Right lobe of liver (tissue), 6 donors: ENCODE data around the gene RGMB. TPM values are rescaled to one million over a fixed set of nuclear protein-coding genes. Genes with fewer than 3 reads are reported as not detected.
A peak's percentile ranks its signal among the peaks of the same experiment; 100 is the strongest.

Source experiments
- ATAC-seq, 4 donors: fragments of 200-7000 bp; cut with Tn5 transposase; one replicate each; pipeline ENCODE4 v1.9.1; 2020; ENCODE audit warnings: mild to moderate bottlenecking in 4 of 4, moderate library complexity in 4 of 4
- DNase-seq, 3 donors: peaks; one replicate each; pipeline ENCODE4 v3.0.0-alpha.2; 2020
- H3K27ac ChIP-seq, 3 donors: fragments of 200-600 bp; one replicate each; pipeline ENCODE4 v1.8.0; 2022
- H3K27me3 ChIP-seq, 2 donors: fragments of 200-600 bp; one replicate each; pipeline ENCODE4 v1.8.0; 2022
- H3K36me3 ChIP-seq, 4 donors: fragments of 200-600 bp; sonication (generic) in 1 of 4; one replicate each; pipeline versions ENCODE4 v1.5.1 to v1.8.0; 2017 to 2022; ENCODE audit warnings: control low read depth in 1 of 4
- H3K4me1 ChIP-seq, 4 donors: fragments of 200-600 bp; sonication (generic) in 1 of 4; one replicate each; pipeline versions ENCODE4 v1.5.1 to v1.8.0; 2017 to 2022; ENCODE audit warnings: control low read depth in 1 of 4
- H3K4me3 ChIP-seq, 3 donors: fragments of 200-600 bp; one replicate each; pipeline ENCODE4 v1.8.0; 2022
- H3K9me3 ChIP-seq, 4 donors: fragments of 200-600 bp; sonication (generic) in 1 of 4; one replicate each; pipeline versions ENCODE4 v1.5.1 to v1.8.0; 2017 to 2022; ENCODE audit warnings: control low read depth in 1 of 4
- POLR2A ChIP-seq: fragments of 450-650 bp; IDR thresholded peaks from one replicate; pipeline ENCODE4 v1.6.1; 2017; ENCODE audit warnings: antibody characterized with exemption, mild to moderate bottlenecking
- WGBS: methylation state at CpG from one replicate; pipeline ENCODE4 v1.1.6; 2018; ENCODE audit warnings: low coverage, low lambda C conversion rate; ENCODE audit not compliant: insufficient coverage; ENCODE audit errors: missing lambda C conversion rate; 5-methylcytosine and 5-hydroxymethylcytosine counted together
- intact Hi-C, 2 donors: fragments of 100-400 bp; cut with DNase I; formaldehyde crosslinking; loops; one replicate each; pipeline versions ENCODE4 v1.11.2 to v1.14.1; 2022
- total RNA-seq, 6 experiments: library from RNA; depleted of rRNA in 2 of 6; stranded (reverse); fragments of >200 nt in 2 of 6; fragmentation: NEBNext Ultra II Directional in 3 of 6; extraction: Animal tissue kit (Norgen Biotek cat#: 25700) in 3 of 6; gene quantifications; one replicate each; pipeline versions ENCODE4 v1.1.0 to v1.2.4, GENCODE V29; 2016 to 2023
- TF ChIP-seq, protein P1 (sequence below), 4 donors: fragments of 200-600 bp in 3 of 4; fragments of 450-650 bp in 1 of 4; IDR thresholded peaks; one replicate each; pipeline versions ENCODE4 v1.5.1 to v1.8.0; 2016 to 2022; ENCODE audit warnings: antibody characterized with exemption in 4 of 4, mild to moderate bottlenecking in 2 of 4
- donor health status: DM: no; HTN: yes; CAD: no.
- donor health status: DM: no; HTN: no; CAD: no.
- donor health status: DM: no; HTN: no; CAD: no.
- donor health status: DM: no; HTN: yes; CAD: no.
- donor health status: DM: no; HTN: yes; CAD: no.

The RGMB gene
- total RNA-seq, 6 experiments from 2014 or later: 4.5 to 10.5 (median 5.1) TPM

DNA sequence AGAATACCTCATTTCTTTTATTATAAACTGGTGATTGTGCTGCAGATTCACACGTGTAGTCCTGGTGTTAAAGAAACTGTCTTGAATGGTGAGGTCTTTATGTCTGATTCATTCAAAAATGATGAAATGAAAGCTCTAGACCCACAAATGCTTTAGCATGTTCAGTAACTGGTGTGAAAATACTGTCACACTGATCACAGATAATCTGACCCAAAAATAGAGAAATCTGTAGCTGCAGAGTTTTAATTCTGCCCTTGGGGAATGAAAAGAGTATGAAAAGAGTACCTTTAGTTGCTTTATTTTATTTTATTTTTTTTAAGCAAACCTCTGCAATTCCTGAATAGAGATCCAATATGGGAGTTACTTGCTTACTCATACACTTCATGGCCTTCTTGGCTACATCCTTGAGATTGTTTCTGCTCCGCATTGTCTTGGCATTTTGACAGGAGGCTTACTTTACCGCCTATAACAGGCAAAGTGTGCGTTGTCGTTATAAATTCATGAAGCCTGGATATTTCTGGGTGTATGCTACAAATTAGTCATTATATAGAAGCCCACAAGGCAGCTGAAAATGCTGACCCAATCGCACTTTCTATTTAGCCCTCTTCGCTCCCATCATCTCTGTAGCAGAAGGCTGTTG is 2.7 kb downstream of the RGMB start:
- no peaks in the 10 kb centered on the region for H3K9me3 ChIP-seq
- intact Hi-C loops: no loop called here
- ATAC-seq (no peak), DNase-seq (no peak)
- H3K27ac ChIP-seq: no peak overlapping the region
- no peak overlapping the region for H3K4me3 ChIP-seq
- TF ChIP-seq POLR2A: no peak
- TF ChIP-seq, protein P1, sequence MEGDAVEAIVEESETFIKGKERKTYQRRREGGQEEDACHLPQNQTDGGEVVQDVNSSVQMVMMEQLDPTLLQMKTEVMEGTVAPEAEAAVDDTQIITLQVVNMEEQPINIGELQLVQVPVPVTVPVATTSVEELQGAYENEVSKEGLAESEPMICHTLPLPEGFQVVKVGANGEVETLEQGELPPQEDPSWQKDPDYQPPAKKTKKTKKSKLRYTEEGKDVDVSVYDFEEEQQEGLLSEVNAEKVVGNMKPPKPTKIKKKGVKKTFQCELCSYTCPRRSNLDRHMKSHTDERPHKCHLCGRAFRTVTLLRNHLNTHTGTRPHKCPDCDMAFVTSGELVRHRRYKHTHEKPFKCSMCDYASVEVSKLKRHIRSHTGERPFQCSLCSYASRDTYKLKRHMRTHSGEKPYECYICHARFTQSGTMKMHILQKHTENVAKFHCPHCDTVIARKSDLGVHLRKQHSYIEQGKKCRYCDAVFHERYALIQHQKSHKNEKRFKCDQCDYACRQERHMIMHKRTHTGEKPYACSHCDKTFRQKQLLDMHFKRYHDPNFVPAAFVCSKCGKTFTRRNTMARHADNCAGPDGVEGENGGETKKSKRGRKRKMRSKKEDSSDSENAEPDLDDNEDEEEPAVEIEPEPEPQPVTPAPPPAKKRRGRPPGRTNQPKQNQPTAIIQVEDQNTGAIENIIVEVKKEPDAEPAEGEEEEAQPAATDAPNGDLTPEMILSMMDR (IDR thresholded peaks at IDR 0.05): no peak
- 85% methylated on average over 7 of the region's 7 CpGs for WGBS
- peaks cover 0 to 46% (median 2%) of the 10 kb centered on the region in 4 donors for H3K4me1 ChIP-seq
- H3K36me3 ChIP-seq: no peaks in the 10 kb centered on the region
- no peaks in the 10 kb centered on the region for H3K27me3 ChIP-seq

DNA sequence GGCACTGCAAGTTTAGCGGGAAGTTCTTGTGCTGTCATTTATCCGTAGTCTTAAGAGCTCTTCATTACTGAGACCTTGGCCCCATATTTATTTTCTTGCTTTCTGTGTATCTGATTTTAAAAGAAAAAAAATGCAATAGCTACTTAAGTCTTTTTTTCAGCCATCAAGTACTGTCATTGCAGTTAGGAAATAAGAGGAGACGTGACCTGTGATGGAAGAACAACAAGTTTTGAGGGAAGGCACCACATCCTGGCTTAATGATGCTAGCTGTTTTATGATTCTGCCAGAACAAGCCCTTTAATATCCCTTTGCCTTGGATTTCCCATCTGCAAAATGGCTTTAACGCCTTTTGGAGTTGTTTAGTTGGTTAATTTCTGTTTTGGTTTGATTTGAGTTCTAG is 3.8 kb downstream of the RGMB start:
- DNase-seq: no peak
- WGBS: 87% methylated on average over 4 of the region's 4 CpGs
- Histone ChIP-seq H3K36me3 (no peaks in the 10 kb centered on the region), H3K9me3 (no peaks in the 10 kb centered on the region), H3K4me1 (peaks cover 0 to 39% (median 2%) of the 10 kb centered on the region in 4 donors), H3K4me3 (no peak overlapping the region), H3K27me3 (no peaks in the 10 kb centered on the region), H3K27ac (no peak overlapping the region)
- ATAC-seq: no peak
- intact Hi-C loops: no loop called here
- no peak for TF ChIP-seq POLR2A
- TF ChIP-seq, protein P1 (IDR thresholded peaks at IDR 0.05): no peak

DNA sequence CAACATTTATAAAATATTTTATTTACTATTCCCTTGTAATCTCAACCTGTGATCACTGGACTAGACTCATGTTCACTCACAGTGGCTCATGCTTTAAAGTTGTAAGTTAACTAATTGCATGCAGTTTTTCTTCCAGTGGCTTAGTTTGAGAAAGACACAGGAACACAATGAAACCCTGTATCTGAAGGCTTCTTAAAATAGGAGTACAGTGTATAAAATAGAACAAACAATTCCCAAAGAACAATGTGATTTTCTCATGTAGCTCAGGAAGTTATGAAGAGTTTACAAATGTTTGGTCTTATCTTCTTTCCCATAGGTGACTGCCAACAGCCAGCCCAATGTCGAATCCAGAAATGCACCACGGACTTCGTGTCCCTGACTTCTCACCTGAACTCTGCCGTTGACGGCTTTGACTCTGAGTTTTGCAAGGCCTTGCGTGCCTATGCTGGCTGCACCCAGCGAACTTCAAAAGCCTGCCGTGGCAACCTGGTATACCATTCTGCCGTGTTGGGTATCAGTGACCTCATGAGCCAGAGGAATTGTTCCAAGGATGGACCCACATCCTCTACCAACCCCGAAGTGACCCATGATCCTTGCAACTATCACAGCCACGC is 5.9 kb downstream of the RGMB start:
- peak overlapping the region in 1 of 3 donors; percentile 82 for H3K27ac ChIP-seq
- WGBS: no CpG with 5 or more reads among the region's 11 CpGs
- H3K27me3 ChIP-seq: no peaks in the 10 kb centered on the region
- no peaks in the 10 kb centered on the region for H3K9me3 ChIP-seq
- peaks cover 0 to 33% (median 0%) of the 10 kb centered on the region in 4 donors for H3K4me1 ChIP-seq
- TF ChIP-seq POLR2A: peak; percentile 8
- TF ChIP-seq, protein P1 (IDR thresholded peaks at IDR 0.05): no peak
- peak overlapping the region in 1 of 3 donors; percentile 1 for H3K4me3 ChIP-seq
- ATAC-seq (peak; percentile 88 to 95 (median 92)), DNase-seq (peak; percentile 59 to 91 (median 91))
- no peaks in the 10 kb centered on the region for H3K36me3 ChIP-seq
- intact Hi-C loops: no loop called here

DNA sequence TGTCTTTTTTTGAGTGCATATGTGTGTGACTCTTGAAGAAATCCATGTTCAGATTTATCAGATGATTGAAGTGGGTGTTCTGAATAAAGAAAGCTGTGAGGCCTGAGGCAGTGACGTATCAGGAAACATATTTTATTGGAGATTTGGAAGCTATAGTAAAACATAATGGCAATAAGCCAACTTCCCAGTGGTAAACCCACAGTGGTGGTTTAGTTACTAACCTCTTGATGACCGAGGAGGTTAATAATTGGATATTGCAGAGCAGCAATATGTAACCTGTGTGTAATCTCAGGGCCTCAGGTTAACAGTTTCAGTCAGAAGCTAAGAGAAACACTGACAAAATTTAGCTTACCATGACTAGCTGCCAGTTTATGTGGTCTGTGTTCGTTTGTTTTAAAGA is 6.9 kb downstream of the RGMB start:
- Histone ChIP-seq H3K4me3 (no peak overlapping the region), H3K27ac (peak overlapping the region in 1 of 3 donors; percentile 82), H3K36me3 (no peaks in the 10 kb centered on the region), H3K4me1 (peaks cover 0 to 30% (median 0%) of the 10 kb centered on the region in 4 donors), H3K27me3 (no peaks in the 10 kb centered on the region), H3K9me3 (no peaks in the 10 kb centered on the region)
- DNase-seq (no peak), ATAC-seq (no peak)
- TF ChIP-seq, protein P1 (IDR thresholded peaks at IDR 0.05): no peak
- no peak for TF ChIP-seq POLR2A
- WGBS: 83% methylated on average over 2 of the region's 3 CpGs
- intact Hi-C loops: no loop called here
